Measurements from ENCODE around the gene SNCAIP. TPM values are rescaled to one million over a fixed set of nuclear protein-coding genes. Genes with fewer than 3 reads are reported as not detected.
"Not testable (repeated sequence)": the region's sequence is repeated elsewhere in the genome, so short reads cannot be mapped to it uniquely, and the experiment has no call there.

SNCAIP gene
- total and polyA plus RNA-seq, 9 of the 15 experiments (the other 6 are each of a cell fraction or from before 2014, with no cell fraction given) = 0.04 TPM; not detected in 8

- TF ChIP-seq ZKSCAN3 (CRISPR knock-in tag; IDR thresholded peaks at IDR 0.05) (no peak), MEF2D (tag; conservative IDR thresholded peaks at IDR 0.05; ENCODE audit: low read depth) (no peak), HES1 (IDR thresholded peaks at IDR 0.05; ENCODE audit: low read depth) (no peak), MAFG (tag; conservative IDR thresholded peaks at IDR 0.05) (no peak)
These were observed 40.3 kb downstream of the SNCAIP start (continued) for GRCh38 chr5:122352331-122352730.

GRCh38 chr5:122353361-122353760, 41.3 kb downstream of the SNCAIP start:
- H2AFZ ChIP-seq (ENCODE audit: low read depth, low read length); H3K27ac ChIP-seq (ENCODE audit: extremely low read depth, low read depth, low read length); H3K36me3 ChIP-seq (ENCODE audit: control insufficient read depth, insufficient read depth, low read length); H4K20me1 ChIP-seq (replicated peaks; ENCODE audit: control insufficient read depth, insufficient read depth, low read length); H3K4me1 ChIP-seq (replicated peaks in 1 of 2; ENCODE audit: control insufficient read depth in 2 of 2, insufficient read depth in 2 of 2, low read length in 2 of 2); H3K9ac ChIP-seq (ENCODE audit: insufficient read depth in 1 of 2, low read depth in 2 of 2, low read length in 2 of 2); DNase-seq (ENCODE audit: extremely low read depth in 1 of 4, low spot score in 3 of 4); H3K4me3 ChIP-seq; H3K9me3 ChIP-seq (replicated peaks; ENCODE audit: control insufficient read depth, insufficient read depth, low read depth, low read length); intact Hi-C loops (cut with micrococcal nuclease); H3K9me1 ChIP-seq (ENCODE audit: control insufficient read depth, insufficient read depth, low read length); ATAC-seq; in situ Hi-C loops (cut with MboI); BruUV-seq (replicated peaks); FAIRE-seq; H3K27me3 ChIP-seq (ENCODE audit: control insufficient read depth in 2 of 2, insufficient read depth in 2 of 2, low read length in 2 of 2); H3K4me2 ChIP-seq (ENCODE audit: insufficient read depth, low read length); CTCF ChIA-PET (ENCODE audit: low intra/inter-chr PET ratio); H3K79me2 ChIP-seq (ENCODE audit: control insufficient read depth, insufficient read depth, low read length): not testable (repeated sequence)
- POLR2A ChIA-PET = interaction anchor here (0.6 kb wide), 1 partner anchor 1158 kb away, joined by 3 read pairs; the partner anchor contains the start of gene CSNK1G3
- 3% methylated on average over 3 of the region's 3 CpGs for WGBS (ENCODE audit: insufficient coverage, low coverage, missing lambda C conversion rate)

- Histone ChIP-seq H3K4me2 (ENCODE audit: insufficient read depth, low read length) (no peak overlapping the region), H3K9me1 (ENCODE audit: control insufficient read depth, insufficient read depth, low read length) (no peaks in the 10 kb centered on the region), H3K36me3 (ENCODE audit: control insufficient read depth, insufficient read depth, low read length) (no peaks in the 10 kb centered on the region), H3K4me3 (no peak overlapping the region), H3K27ac (ENCODE audit: extremely low read depth, low read depth, low read length) (no peak overlapping the region), H3K9me3 (replicated peaks; ENCODE audit: control insufficient read depth, insufficient read depth, low read depth, low read length) (no peaks in the 10 kb centered on the region), H4K20me1 (replicated peaks; ENCODE audit: control insufficient read depth, insufficient read depth, low read length) (no peaks in the 10 kb centered on the region), H3K9ac (ENCODE audit: insufficient read depth in 1 of 2, low read depth in 2 of 2, low read length in 2 of 2) (no peak overlapping the region), H3K27me3 (ENCODE audit: control insufficient read depth in 2 of 2, insufficient read depth in 2 of 2, low read length in 2 of 2) (no peaks in the 10 kb centered on the region), H2AFZ (ENCODE audit: low read depth, low read length) (no peak overlapping the region), H3K4me1 (replicated peaks in 1 of 2; ENCODE audit: control insufficient read depth in 2 of 2, insufficient read depth in 2 of 2, low read length in 2 of 2) (no peaks in the 10 kb centered on the region), H3K79me2 (ENCODE audit: control insufficient read depth, insufficient read depth, low read length) (no peaks in the 10 kb centered on the region)
- FAIRE-seq (no peak), ATAC-seq (no peak), DNase-seq (ENCODE audit: extremely low read depth in 1 of 4, low spot score in 3 of 4) (no peak)
- no TSS peak for BruUV-seq (replicated peaks)
- intact Hi-C loops (cut with micrococcal nuclease) (no loop called here), in situ Hi-C loops (cut with MboI) (no loop called here)
- POLR2A ChIA-PET = no interaction called here
- WGBS (ENCODE audit: insufficient coverage, low coverage, missing lambda C conversion rate) = 0% methylated on average over 3 of the region's 3 CpGs
- CTCF ChIA-PET (ENCODE audit: low intra/inter-chr PET ratio) = no interaction called here
- TF ChIP-seq LARP7 (IDR thresholded peaks at IDR 0.05) (no peak), RBM34 (IDR thresholded peaks at IDR 0.05; ENCODE audit: borderline replicate concordance, insufficient read depth, low read length) (no peak), ZC3H11A (IDR thresholded peaks at IDR 0.05; ENCODE audit: low read depth, low read length) (no peak), GTF2B (IDR thresholded peaks at IDR 0.05; ENCODE audit: extremely low read depth, insufficient read length) (no peak), HMBOX1 (IDR thresholded peaks at IDR 0.05) (no peak), PREB (CRISPR knock-in tag; IDR thresholded peaks at IDR 0.05) (no peak), ZNF3 (CRISPR knock-in tag; IDR thresholded peaks at IDR 0.05) (no peak), ZNF511 (CRISPR knock-in tag; IDR thresholded peaks at IDR 0.05) (no peak)
These were observed 42.3 kb downstream of the SNCAIP start for GRCh38 chr5:122354293-122354692.
